HepG2 (cell line): ENCODE data around the gene CERS6. TPM values are rescaled to one million over a fixed set of nuclear protein-coding genes. Genes with fewer than 3 reads are reported as not detected.

ENCODE experiments used
- ATAC-seq: fragments of 200-7000 bp; cut with Tn5 transposase; 3 replicates; pipeline ENCODE4 v1.9.1; 2020; ENCODE audit warnings: mild to moderate bottlenecking, moderate library complexity
- BruUV-seq: library from RNA; stranded (reverse); fragments of 400-500 nt; replicated peaks from 2 replicates; lab custom pipeline; 2021; lab: Mats Ljungman, UMichigan
- CTCF ChIA-PET: fragments of 300-600 bp; formaldehyde crosslinking; extraction: SDS; loops from one replicate; lab custom pipeline; 2021; ENCODE audit warnings: low total read pairs, inconsistent platforms, low intra/inter-chr PET ratio; lab: Yijun Ruan, JAX
- POLR2A ChIA-PET: fragments of 350-600 bp; sonication (Branson Sonifier 250); formaldehyde crosslinking; loops from one replicate; lab custom pipeline; 2020; ENCODE audit warnings: antibody characterized with exemption, inconsistent platforms; lab: Yijun Ruan, JAX
- DNase-seq: peaks from one replicate; pipeline ENCODE4 v3.0.0-alpha.2; 2015; ENCODE audit warnings: low spot score
- FAIRE-seq: peaks from 3 replicates; lab custom pipeline; 2011; peaks lifted over from hg19 to GRCh38; lab: Jason Lieb, UNC
- H2AFZ ChIP-seq: one replicate; pipeline ENCODE4 v1.6.1; 2011; ENCODE audit warnings: low read length, inconsistent platforms
- H3K27ac ChIP-seq: fragments of 300-600 bp; 3 replicates; pipeline ENCODE4 v1.8.0; 2011; ENCODE audit warnings: mixed run types, mild to moderate bottlenecking, mixed read lengths, low read length, inconsistent platforms; ENCODE audit not compliant: insufficient read depth; ENCODE audit errors: extremely low read length
- H3K27me3 ChIP-seq, 2 experiments: fragments of 200-600 bp in 1 of 2; 2 replicates in 1 of 2; 3 replicates in 1 of 2; pipeline versions ENCODE4 v1.6.0 to v1.8.0; 2011; ENCODE audit warnings: low read length in 2 of 2, mild to moderate bottlenecking in 2 of 2, moderate library complexity in 2 of 2, inconsistent platforms in 1 of 2; ENCODE audit not compliant: insufficient read depth in 2 of 2, control insufficient read depth in 1 of 2
- H3K36me3 ChIP-seq, 2 experiments: fragments of 200-600 bp in 1 of 2; replicated peaks in 1 of 2; 2 replicates in 1 of 2; 3 replicates in 1 of 2; pipeline versions ENCODE4 v1.5.1 to v1.8.0; 2011; ENCODE audit warnings: low read length in 2 of 2, inconsistent platforms in 1 of 2; ENCODE audit not compliant: insufficient read depth in 2 of 2, control insufficient read depth in 1 of 2
- H3K4me1 ChIP-seq: 2 replicates; pipeline ENCODE4 v1.5.1; 2012; ENCODE audit warnings: low read length, inconsistent platforms; ENCODE audit not compliant: insufficient read depth
- H3K4me2 ChIP-seq: 2 replicates; pipeline ENCODE4 v1.6.0; 2011; ENCODE audit warnings: low read depth, low read length, inconsistent platforms
- H3K4me3 ChIP-seq, 3 experiments: fragments of 200-600 bp in 1 of 3; sonication (generic), shearing (Covaris generic) in 1 of 3; replicated peaks in 1 of 3; 2 replicates each; pipeline ENCODE4 v1.5.1; 2011 to 2016; ENCODE audit warnings: low read length in 3 of 3, inconsistent platforms in 2 of 3, low read depth in 2 of 3, mild to moderate bottlenecking in 2 of 3, control low read depth in 1 of 3, mixed read lengths in 1 of 3; ENCODE audit not compliant: insufficient read depth in 1 of 3
- H3K79me2 ChIP-seq: one replicate; pipeline ENCODE4 v1.6.1; 2011; ENCODE audit warnings: low read length, inconsistent platforms; ENCODE audit not compliant: insufficient read depth
- H3K9ac ChIP-seq: 2 replicates; pipeline ENCODE4 v1.6.0; 2011; ENCODE audit warnings: mild to moderate bottlenecking, low read depth, low read length, inconsistent platforms; ENCODE audit not compliant: insufficient read depth
- H3K9me3 ChIP-seq: 2 replicates; pipeline ENCODE4 v1.5.1; 2012; ENCODE audit warnings: mild to moderate bottlenecking, low read length
- H4K20me1 ChIP-seq: 2 replicates; pipeline ENCODE4 v1.6.0; 2011; ENCODE audit warnings: inconsistent platforms, mild to moderate bottlenecking, low read length, moderate library complexity; ENCODE audit not compliant: insufficient read depth
- ATAD3A ChIP-seq: sonication (generic); formaldehyde crosslinking; IDR thresholded peaks from 2 replicates; pipeline ENCODE4 v1.4.0; 2020; ENCODE audit warnings: missing genetic modification reagents
- BRCA1 ChIP-seq: sonication (generic); formaldehyde crosslinking; IDR thresholded peaks from 2 replicates; pipeline ENCODE4 v1.4.0; 2020; ENCODE audit warnings: missing genetic modification reagents
- CTCF ChIP-seq: sonication (generic); formaldehyde crosslinking; IDR thresholded peaks from 2 replicates; pipeline ENCODE4 v1.5.0; 2020; ENCODE audit warnings: mild to moderate bottlenecking, missing genetic modification reagents, moderate library complexity
- FOXP4 ChIP-seq: sonication (generic); formaldehyde crosslinking; IDR thresholded peaks from 2 replicates; pipeline ENCODE4 v1.4.0; 2020; ENCODE audit warnings: missing genetic modification reagents
- GRHL1 ChIP-seq: sonication (generic); formaldehyde crosslinking; conservative IDR thresholded peaks from 2 replicates; pipeline ENCODE4 v1.8.0; 2022; ENCODE audit warnings: missing genetic modification reagents
- HOXD1 ChIP-seq: sonication (generic); formaldehyde crosslinking; IDR thresholded peaks from 2 replicates; pipeline ENCODE4 v1.5.0; 2020; ENCODE audit warnings: missing genetic modification reagents
- LBX2 ChIP-seq: sonication (generic); formaldehyde crosslinking; IDR thresholded peaks from 2 replicates; pipeline ENCODE4 v1.5.0; 2020; ENCODE audit warnings: missing genetic modification reagents, mild to moderate bottlenecking, borderline replicate concordance
- MAFG ChIP-seq: sonication (generic); formaldehyde crosslinking; IDR thresholded peaks from 2 replicates; pipeline ENCODE4 v1.5.1; 2020; ENCODE audit warnings: mild to moderate bottlenecking, missing genetic modification reagents
- PCBP1 ChIP-seq: fragments of 200-400 bp; formaldehyde crosslinking; IDR thresholded peaks from 2 replicates; pipeline ENCODE4 v1.6.1; 2017; ENCODE audit warnings: mild to moderate bottlenecking, low read depth, low read length, borderline replicate concordance
- PLRG1 ChIP-seq: fragments of 450-650 bp; conservative IDR thresholded peaks from 2 replicates; pipeline ENCODE4 v1.6.1; 2016
- RBAK ChIP-seq: sonication (generic); formaldehyde crosslinking; IDR thresholded peaks from 2 replicates; pipeline ENCODE4 v1.5.1; 2020; ENCODE audit warnings: mild to moderate bottlenecking, missing genetic modification reagents
- SMARCE1 ChIP-seq: fragments of 450-650 bp; IDR thresholded peaks from 2 replicates; pipeline ENCODE4 v1.6.1; 2017; ENCODE audit warnings: borderline replicate concordance
- SRSF1 ChIP-seq: fragments of 200-400 bp; formaldehyde crosslinking; optimal IDR thresholded peaks from 2 replicates; pipeline ENCODE3; 2017; ENCODE audit warnings: mild to moderate bottlenecking, low read depth, low read length, moderate library complexity
- STAG1 ChIP-seq: sonication (generic); formaldehyde crosslinking; IDR thresholded peaks from 2 replicates; pipeline ENCODE4 v1.4.0; 2020; ENCODE audit warnings: missing genetic modification reagents
- ZKSCAN8 ChIP-seq: IDR thresholded peaks from 2 replicates; pipeline ENCODE4 v1.6.1; 2016; ENCODE audit warnings: borderline replicate concordance, missing genetic modification reagents, missing compliant biosample characterization
- WGBS: methylation state at CpG from one replicate; pipeline ENCODE4 v1.1.6; 2017; ENCODE audit warnings: low lambda C conversion rate; 5-methylcytosine and 5-hydroxymethylcytosine counted together
- in situ Hi-C: cut with HindIII; loops from 2 replicates; pipeline ENCODE4 v1.10.0; 2017; ENCODE audit warnings: low pct_unique_long_range_greater_than_20kb; ENCODE audit not compliant: extremely low pct_ligation_motif_present
- intact Hi-C: fragments of 100-400 bp; cut with micrococcal nuclease; formaldehyde crosslinking; loops from one replicate; pipeline ENCODE4 v1.10.0; 2022; ENCODE audit not compliant: unreplicated experiment
- polyA plus RNA-seq, 8 experiments: library from polyadenylated mRNA; depleted of rRNA in 3 of 8; stranded (reverse) in 7 of 8; unstranded in 1 of 8; fragments of >200 nt; fragmentation: Illumina TruSeq in 4 of 8; extraction: Trizol in 4 of 8; gene quantifications; 2 replicates each; pipeline versions ENCODE4 v1.2.1 to v1.2.3, GENCODE V29; 2011 to 2016; ENCODE audit warnings: low read depth in 4 of 8, missing spikeins in 1 of 8, mixed read lengths in 1 of 8; ENCODE audit not compliant: insufficient read depth in 1 of 8
- total RNA-seq, 5 experiments: library from RNA; depleted of rRNA; stranded (reverse); fragments of >200 nt; fragmentation: Illumina TruSeq; extraction: Trizol; gene quantifications; 2 replicates each; pipeline ENCODE4 v1.2.3, GENCODE V29; 2016; ENCODE audit warnings: low read depth in 1 of 5

Gene CERS6
- total and polyA plus RNA-seq, 2 of the 13 experiments (the other 11 are each of a cell fraction or from before 2014, with no cell fraction given) = 10.1 to 20.3 TPM

GRCh38 chr2:168661863-168662256 lies 205.8 kb downstream of the CERS6 start:
- no peak overlapping the region for H3K27ac ChIP-seq
- in situ Hi-C loops (no loop called here), intact Hi-C loops (no loop called here)
- no peaks in the 10 kb centered on the region; a peak in 1 of 5 replicates for H3K36me3 ChIP-seq
- no peaks in the 10 kb centered on the region for H3K4me1 ChIP-seq
- ChIA-PET CTCF (no interaction called here), POLR2A (no interaction called here)
- no peaks in the 10 kb centered on the region for H3K27me3 ChIP-seq
- BruUV-seq = no TSS peak
- 73% methylated on average over 3 of the region's 3 CpGs for WGBS
- DNase-seq = no peak
- H3K9ac ChIP-seq = no peak overlapping the region
- no peak overlapping the region for H3K4me3 ChIP-seq
- no peak overlapping the region for H3K4me2 ChIP-seq
- H3K9me3 ChIP-seq = no peaks in the 10 kb centered on the region
- no peaks in the 10 kb centered on the region for H4K20me1 ChIP-seq
- no peak overlapping the region for H2AFZ ChIP-seq
- ATAC-seq = no peak
- H3K79me2 ChIP-seq = no peaks in the 10 kb centered on the region
- TF ChIP-seq LBX2 (no peak), PLRG1 (no peak), ATAD3A (CRISPR knock-in tag) (no peak), CTCF (no peak), ZKSCAN8 (no peak), SMARCE1 (no peak), BRCA1 (no peak), RBAK (CRISPR knock-in tag) (no peak), STAG1 (no peak), PCBP1 (no peak), MAFG (no peak), FOXP4 (no peak), SRSF1 (no peak), GRHL1 (CRISPR knock-in tag) (no peak), HOXD1 (no peak)
- no peak for FAIRE-seq
